Measurements from ENCODE around the gene PROS1. TPM values are rescaled to one million over a fixed set of nuclear protein-coding genes. Genes with fewer than 3 reads are reported as not detected.
"Not testable (repeated sequence)": the region's sequence is repeated elsewhere in the genome, so short reads cannot be mapped to it uniquely, and the experiment has no call there.

The PROS1 gene
- total RNA-seq, 1 donor from 2014 or later: 19.8 TPM

DNA sequence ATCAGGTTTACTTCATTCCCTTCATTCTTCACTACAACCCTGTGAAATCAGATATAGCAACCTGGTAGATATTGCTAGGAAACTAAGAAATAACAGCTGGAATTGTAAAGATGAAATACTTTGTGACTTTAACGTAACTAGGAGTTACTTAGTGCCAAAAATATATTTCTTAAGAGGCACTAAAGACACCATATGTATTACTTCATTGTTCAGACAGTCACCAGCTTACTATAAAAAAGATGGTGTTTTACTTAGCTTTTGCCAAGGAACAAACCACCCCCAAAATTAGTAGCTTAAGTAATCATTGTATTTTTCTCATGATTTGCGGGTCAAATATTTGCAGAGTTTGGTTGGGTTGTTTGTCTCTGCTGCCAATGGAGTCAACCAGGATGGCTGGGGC lies 62.5 kb downstream of the PROS1 start:
- H3K36me3 Mint-ChIP-seq (ENCODE audit: low read depth, unreplicated experiment): peaks cover 4% of the 10 kb centered on the region
- H3K27ac Mint-ChIP-seq (ENCODE audit: unreplicated experiment): no peak overlapping the region
- no peaks in the 10 kb centered on the region for H3K27me3 Mint-ChIP-seq (ENCODE audit: unreplicated experiment)
- no peaks in the 10 kb centered on the region for H3K4me1 Mint-ChIP-seq (ENCODE audit: unreplicated experiment)
- TF ChIP-seq, protein P1, sequence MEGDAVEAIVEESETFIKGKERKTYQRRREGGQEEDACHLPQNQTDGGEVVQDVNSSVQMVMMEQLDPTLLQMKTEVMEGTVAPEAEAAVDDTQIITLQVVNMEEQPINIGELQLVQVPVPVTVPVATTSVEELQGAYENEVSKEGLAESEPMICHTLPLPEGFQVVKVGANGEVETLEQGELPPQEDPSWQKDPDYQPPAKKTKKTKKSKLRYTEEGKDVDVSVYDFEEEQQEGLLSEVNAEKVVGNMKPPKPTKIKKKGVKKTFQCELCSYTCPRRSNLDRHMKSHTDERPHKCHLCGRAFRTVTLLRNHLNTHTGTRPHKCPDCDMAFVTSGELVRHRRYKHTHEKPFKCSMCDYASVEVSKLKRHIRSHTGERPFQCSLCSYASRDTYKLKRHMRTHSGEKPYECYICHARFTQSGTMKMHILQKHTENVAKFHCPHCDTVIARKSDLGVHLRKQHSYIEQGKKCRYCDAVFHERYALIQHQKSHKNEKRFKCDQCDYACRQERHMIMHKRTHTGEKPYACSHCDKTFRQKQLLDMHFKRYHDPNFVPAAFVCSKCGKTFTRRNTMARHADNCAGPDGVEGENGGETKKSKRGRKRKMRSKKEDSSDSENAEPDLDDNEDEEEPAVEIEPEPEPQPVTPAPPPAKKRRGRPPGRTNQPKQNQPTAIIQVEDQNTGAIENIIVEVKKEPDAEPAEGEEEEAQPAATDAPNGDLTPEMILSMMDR (IDR thresholded peaks at IDR 0.05; ENCODE audit: unreplicated experiment): no peak
- no peak for DNase-seq (ENCODE audit: low spot score)
- H3K4me3 Mint-ChIP-seq (ENCODE audit: unreplicated experiment): no peak overlapping the region
- peaks cover 11% of the 10 kb centered on the region for H3K9me3 Mint-ChIP-seq (ENCODE audit: unreplicated experiment)

DNA sequence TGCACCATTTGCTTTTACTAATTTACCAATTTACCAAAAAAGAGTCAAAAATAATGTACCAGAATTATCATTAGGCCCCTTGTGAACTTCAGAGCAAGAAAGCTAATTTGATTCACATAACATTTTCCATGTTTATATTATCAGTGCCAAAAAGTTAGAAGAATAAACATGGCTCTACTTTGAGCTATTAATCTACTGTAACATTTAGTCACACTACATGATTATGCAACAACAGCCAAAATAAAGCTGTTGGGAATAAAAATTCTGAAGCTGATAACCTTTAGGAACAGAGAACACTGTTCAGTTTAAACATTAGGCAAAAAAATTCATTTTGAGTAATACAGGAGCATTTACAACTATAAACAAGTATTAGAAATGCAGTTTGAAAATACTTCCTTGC lies 63.6 kb downstream of the PROS1 start:
- H3K36me3 Mint-ChIP-seq (ENCODE audit: low read depth, unreplicated experiment): peaks cover 4% of the 10 kb centered on the region

DNA sequence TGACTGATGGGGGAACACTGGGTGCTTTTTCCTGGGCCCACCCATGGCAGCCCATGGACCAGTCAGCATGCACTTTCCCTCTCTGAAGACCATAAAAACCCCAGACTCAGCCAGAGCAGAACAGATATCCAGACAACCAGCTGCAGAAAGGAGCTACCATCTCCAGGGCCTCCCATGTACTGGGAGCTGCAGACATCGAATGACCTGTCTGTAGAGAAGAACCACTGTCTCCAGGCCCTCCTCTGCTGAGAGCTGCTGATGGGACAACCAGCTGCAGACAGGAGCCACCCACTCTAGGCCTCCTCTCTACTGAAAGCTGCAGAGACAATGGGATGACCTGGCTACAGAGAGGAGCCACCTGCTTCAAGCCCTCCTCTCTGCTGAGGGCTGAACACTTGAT lies 66.6 kb downstream of the PROS1 start:
- Mint-ChIP-seq H3K4me3 (ENCODE audit: unreplicated experiment) (no peak overlapping the region), H3K27me3 (ENCODE audit: unreplicated experiment) (no peaks in the 10 kb centered on the region), H3K27ac (ENCODE audit: unreplicated experiment) (no peak overlapping the region), H3K4me1 (ENCODE audit: unreplicated experiment) (no peaks in the 10 kb centered on the region), H3K9me3 (ENCODE audit: unreplicated experiment) (peaks cover 4% of the 10 kb centered on the region), H3K36me3 (ENCODE audit: low read depth, unreplicated experiment) (peaks cover 11% of the 10 kb centered on the region)
- TF ChIP-seq, protein P1 (IDR thresholded peaks at IDR 0.05; ENCODE audit: unreplicated experiment): no peak
- no peak for DNase-seq (ENCODE audit: low spot score)

More for the DNA sequence above, 63.6 kb downstream of the PROS1 start:
- H3K27me3 Mint-ChIP-seq (ENCODE audit: unreplicated experiment): no peaks in the 10 kb centered on the region
- TF ChIP-seq, protein P1 (IDR thresholded peaks at IDR 0.05; ENCODE audit: unreplicated experiment): no peak
- DNase-seq (ENCODE audit: low spot score): no peak
- no peak overlapping the region for H3K4me3 Mint-ChIP-seq (ENCODE audit: unreplicated experiment)
- H3K9me3 Mint-ChIP-seq (ENCODE audit: unreplicated experiment): peaks cover 10% of the 10 kb centered on the region
- no peak overlapping the region for H3K27ac Mint-ChIP-seq (ENCODE audit: unreplicated experiment)
- H3K4me1 Mint-ChIP-seq (ENCODE audit: unreplicated experiment): no peaks in the 10 kb centered on the region

DNA sequence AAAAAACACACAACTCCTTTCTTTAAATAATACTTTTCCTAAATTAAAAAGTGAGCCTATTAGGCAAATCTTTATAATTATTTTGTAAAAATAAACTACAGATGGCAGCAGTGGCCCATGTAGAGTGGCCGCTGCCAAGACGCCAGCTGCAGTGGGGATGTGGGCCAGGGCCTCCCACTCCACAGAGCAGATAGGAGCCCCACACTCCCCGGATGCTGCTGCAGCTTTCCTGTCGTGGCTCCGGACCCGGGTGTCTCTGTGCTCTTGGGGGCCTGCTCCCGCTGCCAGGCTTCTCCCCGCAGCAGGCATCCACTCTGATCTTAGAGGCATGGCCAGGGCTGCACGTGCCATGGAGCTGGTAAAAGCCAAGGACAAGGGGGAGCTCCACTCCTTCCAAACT lies 67.5 kb downstream of the PROS1 start:
- DNase-seq (ENCODE audit: low spot score): no peak
- no peaks in the 10 kb centered on the region for H3K4me1 Mint-ChIP-seq (ENCODE audit: unreplicated experiment)
- no peak overlapping the region for H3K4me3 Mint-ChIP-seq (ENCODE audit: unreplicated experiment)
- peaks cover 4% of the 10 kb centered on the region for H3K9me3 Mint-ChIP-seq (ENCODE audit: unreplicated experiment)
- TF ChIP-seq, protein P1 (IDR thresholded peaks at IDR 0.05; ENCODE audit: unreplicated experiment): no peak
- H3K27ac Mint-ChIP-seq (ENCODE audit: unreplicated experiment): no peak overlapping the region
- H3K27me3 Mint-ChIP-seq (ENCODE audit: unreplicated experiment): no peaks in the 10 kb centered on the region
- H3K36me3 Mint-ChIP-seq (ENCODE audit: low read depth, unreplicated experiment): peaks cover 11% of the 10 kb centered on the region

DNA sequence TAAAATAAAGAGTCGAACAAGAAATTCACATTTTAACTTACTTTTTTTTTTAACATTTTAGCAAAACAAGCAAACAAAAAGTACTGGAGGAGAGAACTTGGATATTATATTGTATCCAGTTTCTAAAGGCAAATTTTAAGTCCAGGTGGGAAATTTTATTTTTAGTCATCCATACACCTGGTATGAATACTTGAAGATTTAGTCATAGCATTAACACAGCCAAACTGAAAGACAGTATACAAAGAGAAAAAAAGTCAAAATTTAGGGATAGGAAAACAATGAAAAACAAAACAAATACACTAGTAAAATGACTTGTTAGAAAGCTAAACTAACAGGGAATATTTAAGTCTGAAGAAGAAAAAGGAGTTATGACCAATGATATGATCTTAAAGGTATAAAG lies 69.1 kb downstream of the PROS1 start:
- Mint-ChIP-seq H3K9me3 (ENCODE audit: unreplicated experiment) (peaks cover 4% of the 10 kb centered on the region), H3K27me3 (ENCODE audit: unreplicated experiment) (no peaks in the 10 kb centered on the region), H3K4me3 (ENCODE audit: unreplicated experiment) (no peak overlapping the region), H3K27ac (ENCODE audit: unreplicated experiment) (no peak overlapping the region), H3K4me1 (ENCODE audit: unreplicated experiment) (no peaks in the 10 kb centered on the region), H3K36me3 (ENCODE audit: low read depth, unreplicated experiment) (peaks cover 13% of the 10 kb centered on the region)
- no peak for DNase-seq (ENCODE audit: low spot score)
- TF ChIP-seq, protein P1 (IDR thresholded peaks at IDR 0.05; ENCODE audit: unreplicated experiment): no peak

DNA sequence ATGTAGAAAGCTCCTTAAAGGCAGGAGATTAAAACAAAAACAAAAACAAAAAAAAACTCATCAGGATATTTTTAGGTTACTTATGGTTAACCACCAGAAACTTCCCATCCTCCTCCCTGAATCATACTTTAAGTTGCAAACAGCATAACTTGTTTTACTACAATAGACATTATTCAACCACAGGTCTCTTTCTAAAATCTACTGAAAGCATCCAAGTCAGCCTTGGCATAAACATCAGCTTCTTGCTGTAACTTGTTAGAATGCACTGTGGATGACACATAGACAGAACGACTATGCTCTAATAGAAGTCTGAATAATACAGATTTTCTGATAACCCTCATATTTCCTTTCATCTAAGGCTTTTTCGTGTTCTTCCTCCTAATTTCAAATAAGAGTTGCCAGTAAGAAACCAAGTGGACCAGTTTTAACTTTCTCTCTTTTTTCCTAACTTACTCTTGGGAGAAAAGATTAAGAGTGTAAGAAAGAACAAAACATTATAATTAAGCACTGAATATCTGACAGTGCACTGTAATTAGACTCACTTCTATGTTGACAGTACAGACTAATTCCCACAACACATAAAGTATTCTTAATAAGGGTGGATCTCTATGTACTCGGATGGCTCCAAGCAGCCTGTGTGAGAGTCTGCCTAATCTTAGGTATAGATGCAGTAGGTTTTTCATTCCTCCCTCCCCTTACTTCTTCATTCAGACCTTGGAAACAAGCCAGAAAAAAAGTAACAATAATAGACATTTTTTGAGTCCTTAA lies 95.3 kb downstream of the PROS1 start:
- H3K4me1 Mint-ChIP-seq (ENCODE audit: unreplicated experiment); H3K27me3 Mint-ChIP-seq (ENCODE audit: unreplicated experiment); DNase-seq (ENCODE audit: low spot score); H3K27ac Mint-ChIP-seq (ENCODE audit: unreplicated experiment); H3K4me3 Mint-ChIP-seq (ENCODE audit: unreplicated experiment): not testable (repeated sequence)
- peaks cover 20% of the 10 kb centered on the region for H3K9me3 Mint-ChIP-seq (ENCODE audit: unreplicated experiment)
- peaks cover 13% of the 10 kb centered on the region for H3K36me3 Mint-ChIP-seq (ENCODE audit: low read depth, unreplicated experiment)

DNA sequence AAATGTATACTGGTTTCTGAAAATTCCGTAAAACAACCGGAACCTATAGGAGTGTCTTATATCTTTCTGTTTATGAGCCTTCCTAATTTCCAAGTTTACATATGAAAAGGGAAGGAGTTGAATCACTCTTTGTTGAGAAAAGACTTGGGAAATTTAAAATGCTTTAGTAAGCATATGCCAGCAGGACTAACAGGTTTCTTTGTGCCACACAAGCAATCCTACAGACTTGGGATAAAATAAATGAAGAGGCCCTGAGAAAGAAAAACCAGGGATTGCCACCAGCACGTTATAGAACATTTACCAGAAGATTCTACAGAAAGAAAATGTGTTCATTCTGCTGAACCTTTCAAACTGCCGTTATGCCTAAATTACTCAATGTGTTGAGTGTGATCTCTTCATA lies 96.3 kb downstream of the PROS1 start:
- not testable (repeated sequence) for H3K4me3 Mint-ChIP-seq (ENCODE audit: unreplicated experiment); DNase-seq (ENCODE audit: low spot score); H3K36me3 Mint-ChIP-seq (ENCODE audit: low read depth, unreplicated experiment); H3K27ac Mint-ChIP-seq (ENCODE audit: unreplicated experiment); H3K4me1 Mint-ChIP-seq (ENCODE audit: unreplicated experiment); H3K27me3 Mint-ChIP-seq (ENCODE audit: unreplicated experiment)
- peaks cover 16% of the 10 kb centered on the region for H3K9me3 Mint-ChIP-seq (ENCODE audit: unreplicated experiment)
